HEK293T (cell line): ENCODE measurements around the gene ENKD1.

Source experiments
- BHLHE40 ChIP-seq: fragments of 450-650 bp; IDR thresholded peaks from 2 replicates; pipeline ENCODE4 v1.6.1; 2016; ENCODE audit warnings: mild to moderate bottlenecking, moderate library complexity, borderline replicate concordance
- FOXA1 ChIP-seq: fragments of 450-650 bp; IDR thresholded peaks from 2 replicates; pipeline ENCODE4 v1.6.1; 2016; ENCODE audit warnings: mild to moderate bottlenecking
- FOXM1 ChIP-seq: fragments of 450-650 bp; IDR thresholded peaks from 2 replicates; pipeline ENCODE4 v1.6.1; 2017; ENCODE audit warnings: mild to moderate bottlenecking, borderline replicate concordance

DNA sequence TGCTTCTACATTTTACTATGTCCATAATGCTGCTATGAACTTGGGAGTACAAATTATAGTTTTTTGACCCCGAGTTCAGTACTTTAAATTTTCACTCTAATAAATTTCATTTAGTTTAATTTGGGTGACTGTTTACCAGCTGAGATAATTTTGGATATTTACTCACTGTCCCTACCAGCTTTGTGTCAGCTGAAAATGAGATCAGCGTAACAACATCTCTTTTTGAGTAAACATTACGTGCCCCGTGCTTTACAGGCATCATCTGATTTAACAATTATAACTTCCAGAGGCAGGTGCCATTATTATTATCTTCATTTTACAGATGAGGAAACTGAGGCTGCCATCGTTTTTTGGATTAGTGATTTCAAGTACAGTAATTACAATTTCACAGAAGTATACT, 37.6 kb upstream of the ENKD1 start:
- no peak for TF ChIP-seq FOXM1
- no peak for TF ChIP-seq FOXA1
- no peak for TF ChIP-seq BHLHE40
